ES-I3 (cell line): Measurements from ENCODE around the gene C1orf21.

ENCODE experiments used
- H3K36me3 ChIP-seq: 2 replicates; pipeline ENCODE4 v1.6.1; 2013; ENCODE audit warnings: mild to moderate bottlenecking, low read length, control low read depth, moderate library complexity; ENCODE audit not compliant: insufficient read depth
- H3K4me1 ChIP-seq: 2 replicates; pipeline ENCODE4 v1.6.1; 2013; ENCODE audit warnings: mild to moderate bottlenecking, control low read depth, low read length; ENCODE audit not compliant: insufficient read depth
- H3K9ac ChIP-seq: 2 replicates; pipeline ENCODE4 v1.6.1; 2013; ENCODE audit warnings: low read depth, mild to moderate bottlenecking, low read length, moderate library complexity
- H3K9me3 ChIP-seq: 2 replicates; pipeline ENCODE4 v1.6.1; 2013; ENCODE audit warnings: mild to moderate bottlenecking, low read length, moderate library complexity; ENCODE audit not compliant: control insufficient read depth, insufficient read depth

The C1orf21 gene

GRCh38 chr1:184416481-184416880 lies 29.7 kb downstream of the C1orf21 start:
- no peaks in the 10 kb centered on the region for H3K9me3 ChIP-seq
- H3K4me1 ChIP-seq: no peaks in the 10 kb centered on the region
- H3K36me3 ChIP-seq: no peaks in the 10 kb centered on the region
- H3K9ac ChIP-seq: no peak overlapping the region

- Histone ChIP-seq H3K4me1 (no peaks in the 10 kb centered on the region), H3K9me3 (no peaks in the 10 kb centered on the region), H3K36me3 (no peaks in the 10 kb centered on the region), H3K9ac (no peak overlapping the region)
Observed at GRCh38 chr1:184416946-184417345, 30.1 kb downstream of the C1orf21 start.

- Histone ChIP-seq H3K9ac (no peak overlapping the region), H3K4me1 (no peaks in the 10 kb centered on the region), H3K36me3 (no peaks in the 10 kb centered on the region), H3K9me3 (no peaks in the 10 kb centered on the region)
Observed at GRCh38 chr1:184417916-184418315, 31.1 kb downstream of the C1orf21 start.

- no peaks in the 10 kb centered on the region for H3K36me3 ChIP-seq
- H3K9me3 ChIP-seq: no peaks in the 10 kb centered on the region
- H3K9ac ChIP-seq: no peak overlapping the region
- H3K4me1 ChIP-seq: no peaks in the 10 kb centered on the region
Observed at GRCh38 chr1:184418652-184419349, 32.0 kb downstream of the C1orf21 start.

- no peaks in the 10 kb centered on the region for H3K36me3 ChIP-seq
- no peak overlapping the region for H3K9ac ChIP-seq
- H3K4me1 ChIP-seq: no peaks in the 10 kb centered on the region
- H3K9me3 ChIP-seq: no peaks in the 10 kb centered on the region
Observed at GRCh38 chr1:184419350-184420161, 32.7 kb downstream of the C1orf21 start.

- no peaks in the 10 kb centered on the region for H3K36me3 ChIP-seq
- no peaks in the 10 kb centered on the region for H3K9me3 ChIP-seq
- no peak overlapping the region for H3K9ac ChIP-seq
- no peaks in the 10 kb centered on the region; the same call in 1 of the 2 replicates for H3K4me1 ChIP-seq
Observed at GRCh38 chr1:184422490-184423233, 35.8 kb downstream of the C1orf21 start.

- no peaks in the 10 kb centered on the region for H3K9me3 ChIP-seq
- H3K4me1 ChIP-seq: no peaks in the 10 kb centered on the region; the same call in 1 of the 2 replicates
- no peaks in the 10 kb centered on the region for H3K36me3 ChIP-seq
- no peak overlapping the region for H3K9ac ChIP-seq
Observed at GRCh38 chr1:184423649-184424048, 36.8 kb downstream of the C1orf21 start.

- H3K36me3 ChIP-seq: no peaks in the 10 kb centered on the region
Observed at GRCh38 chr1:184424157-184424556, 37.3 kb downstream of the C1orf21 start.

GRCh38 chr1:184424945-184425344 lies 38.1 kb downstream of the C1orf21 start:
- H3K4me1 ChIP-seq: no peaks in the 10 kb centered on the region; the same call in 1 of the 2 replicates
- H3K9me3 ChIP-seq: no peaks in the 10 kb centered on the region
- no peaks in the 10 kb centered on the region for H3K36me3 ChIP-seq
- no peak overlapping the region for H3K9ac ChIP-seq

More at GRCh38 chr1:184424157-184424556, 37.3 kb downstream of the C1orf21 start:
- Histone ChIP-seq H3K9me3 (no peaks in the 10 kb centered on the region), H3K4me1 (no peaks in the 10 kb centered on the region; the same call in 1 of the 2 replicates), H3K9ac (no peak overlapping the region)

GRCh38 chr1:184425449-184426277 lies 38.8 kb downstream of the C1orf21 start:
- H3K4me1 ChIP-seq: no peaks in the 10 kb centered on the region; the same call in 1 of the 2 replicates
- H3K9ac ChIP-seq: no peak overlapping the region
- H3K9me3 ChIP-seq: no peaks in the 10 kb centered on the region
- H3K36me3 ChIP-seq: no peaks in the 10 kb centered on the region

GRCh38 chr1:184426278-184426674 lies 39.4 kb downstream of the C1orf21 start:
- H3K9me3 ChIP-seq: no peaks in the 10 kb centered on the region
- no peaks in the 10 kb centered on the region; the same call in 1 of the 2 replicates for H3K4me1 ChIP-seq
- H3K36me3 ChIP-seq: no peaks in the 10 kb centered on the region
- H3K9ac ChIP-seq: no peak overlapping the region

GRCh38 chr1:184427722-184428121 lies 40.9 kb downstream of the C1orf21 start:
- H3K9ac ChIP-seq: no peak overlapping the region
- H3K4me1 ChIP-seq: no peaks in the 10 kb centered on the region; the same call in 1 of the 2 replicates
- no peaks in the 10 kb centered on the region for H3K9me3 ChIP-seq
- H3K36me3 ChIP-seq: no peaks in the 10 kb centered on the region

GRCh38 chr1:184428604-184429003 lies 41.8 kb downstream of the C1orf21 start:
- H3K36me3 ChIP-seq: no peaks in the 10 kb centered on the region
- H3K9ac ChIP-seq: no peak overlapping the region
- H3K4me1 ChIP-seq: no peaks in the 10 kb centered on the region; the same call in 1 of the 2 replicates
- H3K9me3 ChIP-seq: no peaks in the 10 kb centered on the region

- H3K4me1 ChIP-seq: no peaks in the 10 kb centered on the region; the same call in 1 of the 2 replicates
- no peak overlapping the region for H3K9ac ChIP-seq
- H3K9me3 ChIP-seq: no peaks in the 10 kb centered on the region
- no peaks in the 10 kb centered on the region for H3K36me3 ChIP-seq
Observed at GRCh38 chr1:184429335-184429734, 42.5 kb downstream of the C1orf21 start.
